HG03066 (cell line): ENCODE measurements around the gene MMP24OS.
"Not testable (repeated sequence)": the region's sequence is repeated elsewhere in the genome, so short reads cannot be mapped to it uniquely, and the experiment has no call there.

Experiments used
- ATAC-seq: cut with Tn5 transposase; IDR thresholded peaks from one replicate; pipeline ENCODE4 v1.9.1; 2021; ENCODE audit warnings: low read depth; ENCODE audit not compliant: unreplicated experiment

The MMP24OS gene

GRCh38 chr20:35276408-35276807 lies 1.5 kb downstream of the MMP24OS start:
- ATAC-seq: no peak

DNA sequence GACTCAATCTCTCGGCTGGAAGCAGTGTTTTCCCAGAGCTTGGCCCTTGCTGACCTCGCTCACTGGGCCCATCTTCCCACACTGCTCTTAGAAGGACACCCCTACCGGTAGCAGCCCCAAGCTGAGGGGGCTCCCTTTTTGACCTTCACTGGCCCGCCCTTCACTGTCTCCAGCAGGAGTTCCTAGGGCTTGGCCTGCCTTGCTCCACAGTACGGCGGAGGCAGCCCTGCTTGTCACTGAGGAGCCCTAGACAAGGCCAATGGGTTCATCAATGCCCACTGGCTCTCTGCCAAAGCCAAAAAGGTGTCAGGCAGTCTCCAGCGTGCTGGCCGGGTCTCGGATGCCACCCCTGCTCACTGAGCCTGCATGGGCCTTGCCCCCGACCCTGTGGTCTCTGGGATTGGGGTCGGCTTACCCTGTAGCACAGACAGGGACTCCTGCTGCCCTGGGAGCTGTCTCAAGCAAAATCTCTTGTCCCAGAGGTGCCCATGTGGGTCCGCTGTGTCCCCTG lies 2.1 kb downstream of the MMP24OS start:
- ATAC-seq: no peak

GRCh38 chr20:35274172-35275092 lies 3.5 kb downstream of the MMP24OS start:
- no peak for ATAC-seq

- no peak for ATAC-seq
These were observed 4.3 kb downstream of the MMP24OS start for GRCh38 chr20:35273449-35274171.

GRCh38 chr20:35271904-35272303 lies 6.0 kb downstream of the MMP24OS start:
- no peak for ATAC-seq

DNA sequence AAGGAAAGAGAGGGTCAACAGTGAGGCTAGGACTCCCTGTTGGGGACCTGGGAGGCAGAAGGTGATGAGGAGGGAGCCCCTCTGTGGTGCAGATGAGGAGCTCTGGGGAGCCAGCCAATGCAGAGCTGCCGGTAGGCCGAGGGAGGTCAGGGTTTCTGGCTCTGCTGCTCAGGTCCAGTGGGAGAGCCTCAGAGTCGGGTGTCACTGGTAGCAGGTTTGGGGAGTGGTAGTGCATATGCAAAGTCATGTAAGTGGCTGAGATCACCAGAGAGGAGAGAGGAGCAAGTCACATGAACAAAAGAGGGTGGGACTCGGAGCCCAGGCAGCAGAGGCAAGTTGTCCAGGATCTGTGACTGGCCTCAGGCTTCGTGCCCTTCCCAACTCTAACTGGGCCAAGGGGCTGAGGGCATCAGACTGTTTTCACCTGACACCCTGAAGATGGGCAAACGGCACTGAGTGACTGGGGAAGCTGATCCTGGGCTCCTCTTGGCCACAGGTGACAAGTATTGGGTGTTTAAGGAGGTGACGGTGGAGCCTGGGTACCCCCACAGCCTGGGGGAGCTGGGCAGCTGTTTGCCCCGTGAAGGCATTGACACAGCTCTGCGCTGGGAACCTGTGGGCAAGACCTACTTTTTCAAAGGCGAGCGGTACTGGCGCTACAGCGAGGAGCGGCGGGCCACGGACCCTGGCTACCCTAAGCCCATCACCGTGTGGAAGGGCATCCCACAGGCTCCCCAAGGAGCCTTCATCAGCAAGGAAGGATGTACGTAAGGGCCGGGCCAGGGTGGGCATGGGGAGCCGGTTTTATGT lies 6.6 kb downstream of the MMP24OS start:
- no peak for ATAC-seq

DNA sequence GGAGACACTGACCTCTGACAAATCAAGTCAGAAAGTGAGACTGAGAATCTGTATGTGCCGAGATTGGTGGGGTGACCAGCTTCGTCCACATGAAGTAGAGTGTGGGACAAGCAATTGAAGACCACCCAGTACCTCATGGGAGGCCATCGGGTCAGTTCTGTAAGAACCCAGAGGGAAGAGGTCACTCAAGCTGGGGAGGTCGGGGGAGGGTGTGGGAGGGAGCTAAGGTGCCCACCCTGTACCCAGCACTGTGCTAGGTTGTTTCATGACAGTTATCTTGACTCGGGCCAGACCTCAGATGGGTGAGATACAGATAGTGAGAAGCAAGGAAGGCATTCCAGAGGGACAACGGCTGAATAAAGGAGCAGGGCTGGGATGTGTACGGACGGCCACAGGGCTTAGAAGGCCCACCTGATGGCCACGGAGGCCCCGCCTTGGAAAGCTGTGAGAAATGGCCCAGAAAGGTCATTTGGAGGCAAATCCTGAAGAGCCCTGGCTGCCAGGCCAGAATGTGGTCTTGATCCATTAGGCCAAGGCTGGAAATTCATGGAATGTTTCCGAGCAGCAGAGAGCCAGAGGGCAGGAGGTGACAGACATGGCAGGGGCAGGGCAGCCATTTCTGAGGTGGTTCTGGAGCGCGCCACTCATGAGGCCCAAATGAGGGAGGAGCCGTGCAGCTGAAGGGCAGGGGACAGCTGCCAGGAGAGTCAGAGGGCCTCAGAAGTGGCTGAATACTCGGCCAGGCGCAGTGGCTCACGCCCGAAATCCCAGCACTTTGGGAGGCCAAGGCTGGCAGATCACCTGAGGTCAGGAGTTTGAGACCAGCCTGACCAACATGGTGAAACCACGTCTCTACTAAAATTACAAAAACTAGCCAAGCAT lies 7.7 kb downstream of the MMP24OS start:
- no peak for ATAC-seq

DNA sequence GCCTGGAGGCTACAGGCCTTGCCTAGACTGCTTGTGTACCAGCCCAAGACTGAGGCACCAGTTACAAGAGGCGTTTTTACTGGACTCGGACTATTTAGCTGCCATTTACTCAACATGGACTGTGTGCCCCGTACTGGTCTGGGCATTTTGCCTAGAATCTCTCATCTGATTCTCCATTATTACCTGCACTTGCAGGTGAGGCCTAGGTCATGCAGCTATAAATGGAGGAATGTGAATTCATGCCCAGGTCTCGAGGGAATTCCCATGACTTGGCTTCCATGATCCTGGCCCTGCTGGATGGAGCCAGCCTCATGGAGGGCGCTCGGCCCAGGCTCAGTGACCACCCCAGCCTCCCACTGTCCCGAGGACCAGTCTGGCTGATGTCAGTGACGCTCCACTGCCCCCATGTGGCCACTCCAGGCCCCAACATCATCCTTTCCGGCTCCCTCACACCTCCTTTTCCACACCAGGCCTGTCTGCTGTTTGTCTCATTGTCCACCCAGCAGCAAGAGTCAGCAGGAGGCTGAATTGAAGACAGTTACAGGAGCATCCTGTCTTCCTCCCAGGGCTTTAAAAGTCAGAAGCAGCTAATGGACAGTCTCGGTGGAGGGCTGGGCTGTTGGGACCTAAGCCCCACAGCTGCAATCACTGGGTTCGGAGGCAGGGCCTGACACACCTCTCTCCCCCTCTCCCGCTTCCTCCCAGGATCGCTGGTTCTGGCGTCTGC lies 8.7 kb downstream of the MMP24OS start:
- no peak for ATAC-seq

DNA sequence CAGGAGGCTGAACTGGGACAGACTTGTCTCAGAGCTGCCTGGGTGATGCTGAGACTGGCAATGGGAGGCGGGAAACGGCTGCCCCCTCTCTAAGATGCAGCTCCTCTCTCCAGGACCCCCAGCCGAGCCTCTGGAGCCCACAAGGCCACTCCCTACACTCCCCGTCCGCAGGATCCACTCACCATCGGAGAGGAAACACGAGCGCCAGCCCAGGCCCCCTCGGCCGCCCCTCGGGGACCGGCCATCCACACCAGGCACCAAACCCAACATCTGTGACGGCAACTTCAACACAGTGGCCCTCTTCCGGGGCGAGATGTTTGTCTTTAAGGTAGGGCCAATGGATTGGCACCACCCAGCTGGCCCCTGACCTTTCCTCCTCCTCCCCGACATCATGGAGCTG lies 10.8 kb downstream of the MMP24OS start:
- ATAC-seq: no peak

GRCh38 chr20:35264755-35265154 lies 13.2 kb downstream of the MMP24OS start:
- no peak for ATAC-seq

DNA sequence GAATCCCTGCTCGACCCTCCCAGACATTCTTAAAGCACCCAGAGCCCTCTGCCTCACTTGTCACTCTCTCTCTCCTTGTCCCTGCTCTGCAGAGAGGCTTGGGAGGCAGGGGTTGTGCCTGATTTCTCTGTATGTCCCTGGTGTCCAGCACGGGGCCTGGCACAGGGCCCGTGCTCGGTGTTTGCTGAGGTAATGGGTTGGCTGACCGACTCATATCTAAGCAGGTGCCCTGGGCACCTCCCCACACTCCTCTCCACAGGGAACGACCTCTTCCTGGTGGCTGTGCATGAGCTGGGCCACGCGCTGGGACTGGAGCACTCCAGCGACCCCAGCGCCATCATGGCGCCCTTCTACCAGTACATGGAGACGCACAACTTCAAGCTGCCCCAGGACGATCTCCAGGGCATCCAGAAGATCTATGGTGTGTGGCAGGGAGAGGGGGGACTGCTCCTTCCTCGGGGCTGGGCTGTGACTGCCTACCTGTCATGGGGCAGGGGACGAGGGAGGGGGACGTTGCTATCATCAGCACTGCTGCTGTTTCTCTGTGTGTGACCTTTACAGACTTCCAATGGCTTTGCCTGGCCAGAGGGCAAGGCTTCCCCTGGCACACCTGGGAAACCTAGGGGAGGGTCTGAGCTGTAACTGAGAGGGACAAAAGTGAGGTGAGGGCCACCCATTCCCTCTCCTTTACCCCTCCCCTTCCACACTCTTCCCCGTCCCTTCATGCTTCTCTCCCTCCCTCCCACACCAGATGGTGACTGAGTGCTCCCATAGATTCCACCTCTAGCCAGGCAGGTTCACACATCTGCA lies 14.2 kb downstream of the MMP24OS start:
- no peak for ATAC-seq

DNA sequence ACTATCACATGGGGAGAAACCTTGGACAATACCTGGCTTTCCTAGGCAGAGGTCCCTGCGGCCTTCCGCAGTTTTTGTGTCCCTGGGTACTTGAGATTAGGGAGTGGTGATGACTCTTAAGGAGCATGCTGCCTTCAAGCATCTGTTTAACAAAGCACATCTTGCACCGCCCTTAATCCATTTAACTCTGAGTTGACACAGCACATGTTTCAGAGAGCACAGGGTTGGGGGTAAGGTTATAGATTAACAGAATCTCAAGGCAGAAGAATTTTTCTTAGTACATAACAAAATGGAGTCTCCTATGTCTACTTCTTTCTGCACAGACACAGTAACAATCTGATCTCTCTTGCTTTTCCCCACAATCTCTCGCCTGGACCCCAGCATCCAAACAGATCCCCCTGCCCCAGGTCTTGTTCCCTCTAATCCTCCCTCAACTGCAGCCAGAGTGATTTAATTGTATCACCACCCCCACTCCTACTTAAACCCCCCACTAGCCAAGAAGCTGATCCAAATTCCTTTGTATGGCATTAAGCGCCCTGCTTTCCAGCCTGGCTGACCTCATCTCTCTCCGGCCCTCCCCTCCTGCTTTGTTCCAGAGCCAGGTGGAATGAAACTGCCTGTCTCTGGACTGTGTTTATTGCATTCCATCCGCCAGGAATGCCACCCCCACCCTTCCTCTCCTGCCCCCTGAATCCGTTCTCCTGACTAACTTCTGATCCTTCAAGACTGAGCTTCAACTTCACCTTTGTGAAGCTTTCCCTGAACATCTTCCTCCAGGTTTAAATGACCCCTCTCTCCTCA lies 15.0 kb downstream of the MMP24OS start:
- not testable (repeated sequence) for ATAC-seq

- not testable (repeated sequence) for ATAC-seq
These were observed 15.6 kb downstream of the MMP24OS start for GRCh38 chr20:35262321-35262720.

- no peak for ATAC-seq
These were observed 17.5 kb downstream of the MMP24OS start for GRCh38 chr20:35260426-35260825.

DNA sequence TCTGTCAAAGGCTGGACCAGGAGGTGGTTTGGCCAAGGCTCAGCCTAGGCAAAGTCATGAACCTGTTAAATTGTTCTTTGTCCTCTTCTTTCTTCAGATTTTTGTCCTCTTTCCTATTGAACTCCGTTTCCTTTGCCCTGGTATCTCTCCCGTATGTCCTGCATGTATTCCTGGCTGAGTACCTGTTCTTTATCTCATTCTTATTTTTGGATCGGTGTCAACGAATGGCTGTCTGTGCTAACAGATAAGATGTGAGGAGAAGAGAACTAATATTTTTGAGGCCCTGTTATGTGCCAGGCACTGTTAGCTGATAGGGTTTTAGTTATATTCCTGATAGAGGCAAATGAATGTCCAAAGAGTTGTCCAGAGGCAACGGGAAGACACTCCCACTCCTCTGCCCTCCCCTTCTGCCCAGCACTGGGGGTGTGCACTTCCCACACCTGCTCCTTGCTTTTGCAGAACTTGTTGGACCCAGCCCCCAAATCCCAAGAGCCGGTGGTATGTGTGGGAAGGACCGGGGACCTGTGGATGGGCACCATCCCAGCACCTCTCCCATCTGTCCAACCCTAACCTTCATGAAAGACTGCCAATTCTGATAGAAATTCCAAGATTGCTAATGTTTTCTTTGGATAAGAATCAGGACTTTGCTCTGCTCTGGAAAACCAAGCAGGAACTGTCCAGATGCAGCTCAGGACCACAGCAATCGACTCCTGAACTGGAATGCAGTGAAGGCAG lies 20.6 kb downstream of the MMP24OS start:
- no peak for ATAC-seq

- no peak for ATAC-seq
These were observed 23.4 kb downstream of the MMP24OS start for GRCh38 chr20:35254448-35254999.

- no peak for ATAC-seq
These were observed 24.9 kb downstream of the MMP24OS start for GRCh38 chr20:35253010-35253409.
